Neuron (in vitro differentiated cells): ENCODE results near the gene AMDHD1.
"Not testable (repeated sequence)": the region's sequence is repeated elsewhere in the genome, so short reads cannot be mapped to it uniquely, and the experiment has no call there.

ENCODE experiments used
- H2AFZ ChIP-seq: one replicate; pipeline ENCODE4 v1.6.1; 2013; ENCODE audit warnings: low read depth, mild to moderate bottlenecking, inconsistent platforms, low read length, moderate library complexity
- H3K27me3 ChIP-seq: one replicate; pipeline ENCODE4 v1.6.1; 2013; ENCODE audit warnings: low read length; ENCODE audit not compliant: insufficient read depth
- H3K36me3 ChIP-seq: one replicate; pipeline ENCODE4 v1.6.1; 2013; ENCODE audit warnings: low read length; ENCODE audit not compliant: insufficient read depth
- H3K4me1 ChIP-seq: one replicate; pipeline ENCODE4 v1.6.1; 2013; ENCODE audit warnings: low read length; ENCODE audit not compliant: insufficient read depth
- H3K4me3 ChIP-seq: 2 replicates; pipeline ENCODE4 v1.5.1; 2013; ENCODE audit warnings: mild to moderate bottlenecking, low read length, moderate library complexity
- H3K9me3 ChIP-seq: one replicate; pipeline ENCODE4 v1.6.1; 2013; ENCODE audit warnings: low read length

AMDHD1 gene

GRCh38 chr12:95949477-95950206 lies 6.5 kb downstream of the AMDHD1 start:
- H3K27me3 ChIP-seq, result peaks cover 2% of the 10 kb centered on the region
- H3K36me3 ChIP-seq, result no peaks in the 10 kb centered on the region
- H3K4me3 ChIP-seq, result no peak overlapping the region
- H3K9me3 ChIP-seq, result no peaks in the 10 kb centered on the region
- H3K4me1 ChIP-seq, result no peaks in the 10 kb centered on the region
- no peak overlapping the region for H2AFZ ChIP-seq

GRCh38 chr12:95951515-95951914 lies 8.4 kb downstream of the AMDHD1 start:
- no peaks in the 10 kb centered on the region for H3K9me3 ChIP-seq
- no peaks in the 10 kb centered on the region for H3K4me1 ChIP-seq
- peaks cover 5% of the 10 kb centered on the region for H3K27me3 ChIP-seq
- H3K4me3 ChIP-seq, result no peak overlapping the region
- no peaks in the 10 kb centered on the region for H3K36me3 ChIP-seq
- no peak overlapping the region for H2AFZ ChIP-seq

GRCh38 chr12:95953000-95953399 lies 9.9 kb downstream of the AMDHD1 start:
- no peaks in the 10 kb centered on the region for H3K4me1 ChIP-seq

GRCh38 chr12:95955549-95956159 lies 12.5 kb downstream of the AMDHD1 start:
- H3K27me3 ChIP-seq, result peaks cover 12% of the 10 kb centered on the region
- H3K4me1 ChIP-seq, result no peaks in the 10 kb centered on the region

More at GRCh38 chr12:95953000-95953399, 9.9 kb downstream of the AMDHD1 start:
- no peak overlapping the region for H2AFZ ChIP-seq
- no peaks in the 10 kb centered on the region for H3K9me3 ChIP-seq
- H3K27me3 ChIP-seq, result peaks cover 15% of the 10 kb centered on the region
- H3K4me3 ChIP-seq, result no peak overlapping the region
- H3K36me3 ChIP-seq, result no peaks in the 10 kb centered on the region

GRCh38 chr12:95956557-95957145 lies 13.5 kb downstream of the AMDHD1 start:
- peaks cover 12% of the 10 kb centered on the region for H3K27me3 ChIP-seq
- no peak overlapping the region for H3K4me3 ChIP-seq
- H3K36me3 ChIP-seq, result no peaks in the 10 kb centered on the region

More at GRCh38 chr12:95955549-95956159, 12.5 kb downstream of the AMDHD1 start:
- no peaks in the 10 kb centered on the region for H3K9me3 ChIP-seq
- no peaks in the 10 kb centered on the region for H3K36me3 ChIP-seq
- no peak overlapping the region for H3K4me3 ChIP-seq
- H2AFZ ChIP-seq, result no peak overlapping the region

GRCh38 chr12:95959107-95959506 lies 16.0 kb downstream of the AMDHD1 start:
- Histone ChIP-seq H3K4me3 (no peak overlapping the region), H3K27me3 (peaks cover 12% of the 10 kb centered on the region), H3K4me1 (no peaks in the 10 kb centered on the region), H2AFZ (no peak overlapping the region), H3K9me3 (no peaks in the 10 kb centered on the region), H3K36me3 (no peaks in the 10 kb centered on the region)

More at GRCh38 chr12:95956557-95957145, 13.5 kb downstream of the AMDHD1 start:
- Histone ChIP-seq H3K9me3 (no peaks in the 10 kb centered on the region), H2AFZ (no peak overlapping the region), H3K4me1 (no peaks in the 10 kb centered on the region)

GRCh38 chr12:95960241-95960640 lies 17.1 kb downstream of the AMDHD1 start:
- no peaks in the 10 kb centered on the region for H3K4me1 ChIP-seq
- H2AFZ ChIP-seq, result no peak overlapping the region
- no peak overlapping the region for H3K4me3 ChIP-seq
- peaks cover 12% of the 10 kb centered on the region for H3K27me3 ChIP-seq
- no peaks in the 10 kb centered on the region for H3K36me3 ChIP-seq
- H3K9me3 ChIP-seq, result no peaks in the 10 kb centered on the region

- peaks cover 2% of the 10 kb centered on the region for H3K27me3 ChIP-seq
- H3K4me3 ChIP-seq, result no peak overlapping the region
- no peak overlapping the region for H2AFZ ChIP-seq
- no peaks in the 10 kb centered on the region for H3K4me1 ChIP-seq
- no peaks in the 10 kb centered on the region for H3K9me3 ChIP-seq
- no peaks in the 10 kb centered on the region for H3K36me3 ChIP-seq
Measured at GRCh38 chr12:95962222-95962621, 19.1 kb downstream of the AMDHD1 start.

- no peaks in the 10 kb centered on the region for H3K9me3 ChIP-seq
- H3K27me3 ChIP-seq, result no peaks in the 10 kb centered on the region
- no peak overlapping the region for H3K4me3 ChIP-seq
- H2AFZ ChIP-seq, result no peak overlapping the region
- no peaks in the 10 kb centered on the region for H3K36me3 ChIP-seq
- no peaks in the 10 kb centered on the region for H3K4me1 ChIP-seq
Measured at GRCh38 chr12:95963096-95963495, 20.0 kb downstream of the AMDHD1 start.

GRCh38 chr12:95966287-95966870 lies 23.2 kb downstream of the AMDHD1 start:
- Histone ChIP-seq H3K9me3 (peaks cover 3% of the 10 kb centered on the region), H2AFZ (no peak overlapping the region), H3K4me3 (no peak overlapping the region), H3K4me1 (no peaks in the 10 kb centered on the region), H3K27me3 (no peaks in the 10 kb centered on the region), H3K36me3 (no peaks in the 10 kb centered on the region)

GRCh38 chr12:95967301-95967700 lies 24.2 kb downstream of the AMDHD1 start:
- H2AFZ ChIP-seq, result no peak overlapping the region
- H3K9me3 ChIP-seq, result peaks cover 3% of the 10 kb centered on the region
- H3K4me1 ChIP-seq, result no peaks in the 10 kb centered on the region
- no peak overlapping the region for H3K4me3 ChIP-seq
- no peaks in the 10 kb centered on the region for H3K36me3 ChIP-seq
- H3K27me3 ChIP-seq, result no peaks in the 10 kb centered on the region

GRCh38 chr12:95969116-95969515 lies 26.0 kb downstream of the AMDHD1 start:
- H3K36me3 ChIP-seq, H3K4me3 ChIP-seq, H3K27me3 ChIP-seq, H3K9me3 ChIP-seq, H3K4me1 ChIP-seq, H2AFZ ChIP-seq: not testable (repeated sequence)

- Histone ChIP-seq H3K9me3 (peaks cover 3% of the 10 kb centered on the region), H3K4me3 (no peak overlapping the region), H3K36me3 (no peaks in the 10 kb centered on the region), H3K4me1 (no peaks in the 10 kb centered on the region), H3K27me3 (no peaks in the 10 kb centered on the region), H2AFZ (no peak overlapping the region)
Measured at GRCh38 chr12:95970905-95971304, 27.8 kb downstream of the AMDHD1 start.
